HEK293 (cell line): ENCODE measurements around the gene ATP8B1.

Experiments
- CTCF ChIA-PET: fragments of 350-600 bp; formaldehyde crosslinking; extraction: SDS; loops from one replicate; lab custom pipeline; 2021; ENCODE audit warnings: antibody characterized with exemption; lab: Yijun Ruan, JAX
- POLR2A ChIA-PET: fragments of 300-600 bp; formaldehyde crosslinking; extraction: SDS; loops from one replicate; lab custom pipeline; 2020; ENCODE audit warnings: antibody characterized with exemption, inconsistent platforms; lab: Yijun Ruan, JAX
- H3K27ac ChIP-seq: fragments of 200-500 bp; sonication (Bioruptor generic); 2 replicates; pipeline ENCODE4 v1.5.1; 2014; ENCODE audit warnings: low read depth, low read length, control low read depth, inconsistent platforms; ENCODE audit errors: extremely low read depth
- H3K36me3 ChIP-seq, 2 experiments: fragments of 200-500 bp in 1 of 2; sonication (Bioruptor generic) in 1 of 2; 1 replicate in 1 of 2; 2 replicates in 1 of 2; pipeline ENCODE4 v1.5.1; 2014 to 2017; ENCODE audit warnings: inconsistent platforms in 2 of 2, low read length in 2 of 2; ENCODE audit not compliant: control insufficient read depth in 2 of 2, insufficient read depth in 1 of 2
- H3K4me1 ChIP-seq: fragments of 200-500 bp; sonication (Bioruptor generic); 2 replicates; pipeline ENCODE4 v1.5.1; 2014; ENCODE audit warnings: mild to moderate bottlenecking, low read length, inconsistent platforms; ENCODE audit not compliant: control insufficient read depth, insufficient read depth
- H3K4me3 ChIP-seq: 2 replicates; pipeline ENCODE4 v1.5.1; 2011; ENCODE audit warnings: low read depth, mild to moderate bottlenecking, control low read depth, low read length, moderate library complexity
- H3K9me3 ChIP-seq: fragments of 200-500 bp; sonication (Bioruptor generic); 2 replicates; pipeline ENCODE4 v1.5.1; 2014; ENCODE audit warnings: low read depth, low read length, inconsistent platforms; ENCODE audit not compliant: control insufficient read depth, insufficient read depth
- AEBP2 ChIP-seq: fragments of 450-650 bp; formaldehyde crosslinking; IDR thresholded peaks from 2 replicates; pipeline ENCODE4 v1.5.1; 2016; ENCODE audit warnings: missing biosample characterization, missing genetic modification characterization, borderline replicate concordance
- EGR2 ChIP-seq: fragments of 450-650 bp; formaldehyde crosslinking; IDR thresholded peaks from 2 replicates; pipeline ENCODE4 v1.5.1; 2016; ENCODE audit warnings: low read depth, missing biosample characterization, missing genetic modification characterization
- KLF10 ChIP-seq: fragments of 450-650 bp; IDR thresholded peaks from 2 replicates; pipeline ENCODE4 v1.5.1; 2018; ENCODE audit warnings: missing biosample characterization, mild to moderate bottlenecking, missing genetic modification characterization
- OVOL3 ChIP-seq: fragments of 450-650 bp; formaldehyde crosslinking; IDR thresholded peaks from 2 replicates; pipeline ENCODE4 v1.5.1; 2016; ENCODE audit warnings: missing biosample characterization, missing genetic modification characterization
- RBAK ChIP-seq: fragments of 450-650 bp; formaldehyde crosslinking; IDR thresholded peaks from 2 replicates; pipeline ENCODE4 v1.5.1; 2016; ENCODE audit warnings: missing biosample characterization, missing genetic modification characterization
- REST ChIP-seq: fragments of 450-650 bp; formaldehyde crosslinking; IDR thresholded peaks from 2 replicates; pipeline ENCODE4 v1.5.1; 2016; ENCODE audit warnings: missing biosample characterization, missing genetic modification characterization
- ZBTB17 ChIP-seq: fragments of 450-650 bp; formaldehyde crosslinking; IDR thresholded peaks from 2 replicates; pipeline ENCODE4 v1.5.1; 2016; ENCODE audit warnings: missing biosample characterization, missing genetic modification characterization
- ZNF114 ChIP-seq: fragments of 450-650 bp; formaldehyde crosslinking; IDR thresholded peaks from 2 replicates; pipeline ENCODE4 v1.5.0; 2017; ENCODE audit warnings: missing biosample characterization, missing genetic modification characterization
- ZNF155 ChIP-seq: fragments of 450-650 bp; formaldehyde crosslinking; IDR thresholded peaks from 2 replicates; pipeline ENCODE4 v1.5.1; 2016; ENCODE audit warnings: missing biosample characterization, missing genetic modification characterization
- ZNF280D ChIP-seq: fragments of 450-650 bp; formaldehyde crosslinking; IDR thresholded peaks from 2 replicates; pipeline ENCODE4 v1.5.1; 2016; ENCODE audit warnings: missing biosample characterization, missing genetic modification characterization
- ZNF366 ChIP-seq: fragments of 450-650 bp; formaldehyde crosslinking; conservative IDR thresholded peaks from 2 replicates; pipeline ENCODE4 v1.5.1; 2016; ENCODE audit warnings: missing biosample characterization, missing genetic modification characterization
- ZNF513 ChIP-seq: fragments of 450-650 bp; IDR thresholded peaks from 2 replicates; pipeline ENCODE4 v1.5.1; 2018; ENCODE audit warnings: missing biosample characterization, missing genetic modification characterization
- ZNF529 ChIP-seq: fragments of 450-650 bp; formaldehyde crosslinking; IDR thresholded peaks from 2 replicates; pipeline ENCODE4 v1.5.1; 2017; ENCODE audit warnings: missing genetic modification characterization, missing biosample characterization; ENCODE audit not compliant: insufficient replicate concordance
- ZNF621 ChIP-seq: fragments of 450-650 bp; formaldehyde crosslinking; IDR thresholded peaks from 2 replicates; pipeline ENCODE4 v1.5.1; 2017; ENCODE audit warnings: missing biosample characterization, missing genetic modification characterization
- ZNF670 ChIP-seq: fragments of 450-650 bp; formaldehyde crosslinking; IDR thresholded peaks from 2 replicates; pipeline ENCODE4 v1.5.1; 2016; ENCODE audit warnings: missing biosample characterization, missing genetic modification characterization, low read depth
- ZNF692 ChIP-seq: fragments of 450-650 bp; formaldehyde crosslinking; IDR thresholded peaks from 2 replicates; pipeline ENCODE4 v1.5.1; 2016; ENCODE audit warnings: missing biosample characterization, missing genetic modification characterization

ATP8B1 gene

GRCh38 chr18:57659460-57660102 lies 143.5 kb downstream of the ATP8B1 start:
- POLR2A ChIA-PET: interaction anchor here (0.6 kb wide), 1 partner anchor 29 kb away, joined by 3 read pairs; no protein-coding TSS in a partner anchor

More at GRCh38 chr18:57659460-57660102, 143.5 kb downstream of the ATP8B1 start:
- no peaks in the 10 kb centered on the region for H3K4me1 ChIP-seq
- CTCF ChIA-PET: interaction anchor here (0.6 kb wide), 1 partner anchor 13 kb away, joined by 3 read pairs; no protein-coding TSS in a partner anchor
- H3K4me3 ChIP-seq: no peak overlapping the region
- TF ChIP-seq ZNF621 (tag by site-specific recombination) (no peak), ZNF114 (tag by site-specific recombination) (no peak), ZNF692 (no peak), EGR2 (tag by site-specific recombination) (no peak), KLF10 (tag by site-specific recombination) (no peak), ZNF529 (tag by site-specific recombination) (no peak), ZNF280D (no peak), ZNF155 (no peak), OVOL3 (no peak), ZBTB17 (tag by site-specific recombination) (no peak), AEBP2 (tag by site-specific recombination) (no peak), REST (tag by site-specific recombination) (no peak), ZNF366 (tag by site-specific recombination) (no peak), ZNF670 (tag by site-specific recombination) (no peak), RBAK (tag by site-specific recombination) (no peak), ZNF513 (tag by site-specific recombination) (no peak)
- no peak overlapping the region for H3K27ac ChIP-seq
- H3K36me3 ChIP-seq: no peaks in the 10 kb centered on the region; a peak in 1 of 3 replicates
- no peaks in the 10 kb centered on the region for H3K9me3 ChIP-seq
